ENCODE measurements around the gene COG5.

DNA sequence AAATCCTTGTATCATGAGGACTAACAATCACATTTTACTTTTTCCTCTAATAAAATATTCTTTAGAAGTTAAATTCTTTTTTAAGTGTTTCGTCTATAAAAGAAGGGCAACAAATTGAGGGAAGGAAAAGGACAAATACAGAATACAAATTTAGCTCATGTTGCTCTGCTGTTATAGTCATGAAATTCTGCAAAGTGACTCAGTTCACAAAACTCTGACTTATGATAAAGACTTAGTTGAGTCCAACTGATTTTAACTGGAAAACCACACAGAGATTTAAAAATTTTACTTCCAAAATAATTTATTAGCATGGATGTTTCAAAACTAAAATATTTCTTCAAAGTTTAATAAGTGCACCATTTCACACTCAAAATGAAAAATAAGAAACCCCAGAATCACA, 168.9 kb downstream of the COG5 start:
- TF ChIP-seq, protein P1, sequence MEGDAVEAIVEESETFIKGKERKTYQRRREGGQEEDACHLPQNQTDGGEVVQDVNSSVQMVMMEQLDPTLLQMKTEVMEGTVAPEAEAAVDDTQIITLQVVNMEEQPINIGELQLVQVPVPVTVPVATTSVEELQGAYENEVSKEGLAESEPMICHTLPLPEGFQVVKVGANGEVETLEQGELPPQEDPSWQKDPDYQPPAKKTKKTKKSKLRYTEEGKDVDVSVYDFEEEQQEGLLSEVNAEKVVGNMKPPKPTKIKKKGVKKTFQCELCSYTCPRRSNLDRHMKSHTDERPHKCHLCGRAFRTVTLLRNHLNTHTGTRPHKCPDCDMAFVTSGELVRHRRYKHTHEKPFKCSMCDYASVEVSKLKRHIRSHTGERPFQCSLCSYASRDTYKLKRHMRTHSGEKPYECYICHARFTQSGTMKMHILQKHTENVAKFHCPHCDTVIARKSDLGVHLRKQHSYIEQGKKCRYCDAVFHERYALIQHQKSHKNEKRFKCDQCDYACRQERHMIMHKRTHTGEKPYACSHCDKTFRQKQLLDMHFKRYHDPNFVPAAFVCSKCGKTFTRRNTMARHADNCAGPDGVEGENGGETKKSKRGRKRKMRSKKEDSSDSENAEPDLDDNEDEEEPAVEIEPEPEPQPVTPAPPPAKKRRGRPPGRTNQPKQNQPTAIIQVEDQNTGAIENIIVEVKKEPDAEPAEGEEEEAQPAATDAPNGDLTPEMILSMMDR (conservative IDR thresholded peaks at IDR 0.05; ENCODE audit: low read length), result no peak
- no peak for TF ChIP-seq EZH2phosphoT487 (IDR thresholded peaks at IDR 0.05; ENCODE audit: borderline replicate concordance)

Measured in Loucy (cell line).